ENCODE data around the gene MPZL1.

MPZL1 gene

DNA sequence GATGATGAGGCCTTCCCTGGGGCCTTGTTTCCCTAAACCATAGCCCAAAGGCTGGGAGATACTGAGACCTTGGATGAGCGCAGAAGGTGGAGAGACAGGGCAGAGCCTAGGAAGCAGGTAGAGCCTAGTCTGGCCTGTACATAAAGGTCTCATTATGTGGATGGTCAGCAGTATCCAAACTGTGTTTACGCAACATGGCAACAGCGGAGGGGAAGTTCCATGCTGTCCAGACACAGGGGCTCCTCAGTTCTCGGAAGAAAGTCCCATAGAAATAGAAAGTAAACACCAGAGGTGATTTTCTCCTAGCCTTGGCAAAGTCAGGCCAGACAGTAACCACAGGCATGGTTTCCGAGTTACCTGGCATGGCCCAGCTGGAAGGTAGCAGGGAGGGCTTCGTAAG lies 42.1 kb upstream of the MPZL1 start:
- H3K9me3 ChIP-seq (ENCODE audit: control insufficient read depth, insufficient read depth, low read length): no peaks in the 10 kb centered on the region
- H3F3A ChIP-seq (ENCODE audit: control insufficient read depth, insufficient read depth): no peaks in the 10 kb centered on the region
- H3K27ac ChIP-seq (ENCODE audit: low read depth, low read length): no peak overlapping the region
- H3K27me3 ChIP-seq (ENCODE audit: control insufficient read depth, low read length): no peaks in the 10 kb centered on the region
- TF ChIP-seq, protein P1, sequence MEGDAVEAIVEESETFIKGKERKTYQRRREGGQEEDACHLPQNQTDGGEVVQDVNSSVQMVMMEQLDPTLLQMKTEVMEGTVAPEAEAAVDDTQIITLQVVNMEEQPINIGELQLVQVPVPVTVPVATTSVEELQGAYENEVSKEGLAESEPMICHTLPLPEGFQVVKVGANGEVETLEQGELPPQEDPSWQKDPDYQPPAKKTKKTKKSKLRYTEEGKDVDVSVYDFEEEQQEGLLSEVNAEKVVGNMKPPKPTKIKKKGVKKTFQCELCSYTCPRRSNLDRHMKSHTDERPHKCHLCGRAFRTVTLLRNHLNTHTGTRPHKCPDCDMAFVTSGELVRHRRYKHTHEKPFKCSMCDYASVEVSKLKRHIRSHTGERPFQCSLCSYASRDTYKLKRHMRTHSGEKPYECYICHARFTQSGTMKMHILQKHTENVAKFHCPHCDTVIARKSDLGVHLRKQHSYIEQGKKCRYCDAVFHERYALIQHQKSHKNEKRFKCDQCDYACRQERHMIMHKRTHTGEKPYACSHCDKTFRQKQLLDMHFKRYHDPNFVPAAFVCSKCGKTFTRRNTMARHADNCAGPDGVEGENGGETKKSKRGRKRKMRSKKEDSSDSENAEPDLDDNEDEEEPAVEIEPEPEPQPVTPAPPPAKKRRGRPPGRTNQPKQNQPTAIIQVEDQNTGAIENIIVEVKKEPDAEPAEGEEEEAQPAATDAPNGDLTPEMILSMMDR (IDR thresholded peaks at IDR 0.05; ENCODE audit: low read depth, low read length, poor library complexity, severe bottlenecking): no peak
- TF ChIP-seq EZH2phosphoT487 (IDR thresholded peaks at IDR 0.05; ENCODE audit: borderline replicate concordance, low read length): no peak
- H4K20me1 ChIP-seq (ENCODE audit: control insufficient read depth, insufficient read depth, low read depth, low read length): no peaks in the 10 kb centered on the region
- peaks cover 81% of the 10 kb centered on the region for H3K36me3 ChIP-seq (ENCODE audit: control insufficient read depth, low read length)
- no peak overlapping the region for H3K4me3 ChIP-seq (ENCODE audit: low read length)
- H3K79me2 ChIP-seq (ENCODE audit: control insufficient read depth, low read length): peaks cover 60% of the 10 kb centered on the region
- peaks cover 64% of the 10 kb centered on the region for H3K4me1 ChIP-seq (ENCODE audit: control insufficient read depth, low read length)
- H3K9me2 ChIP-seq (replicated peaks; ENCODE audit: control insufficient read depth, low read length): no peaks in the 10 kb centered on the region
- peak overlapping the region; percentile 55; the same call in 1 of the 2 replicates for H3K4me2 ChIP-seq (ENCODE audit: low read length)

DNA sequence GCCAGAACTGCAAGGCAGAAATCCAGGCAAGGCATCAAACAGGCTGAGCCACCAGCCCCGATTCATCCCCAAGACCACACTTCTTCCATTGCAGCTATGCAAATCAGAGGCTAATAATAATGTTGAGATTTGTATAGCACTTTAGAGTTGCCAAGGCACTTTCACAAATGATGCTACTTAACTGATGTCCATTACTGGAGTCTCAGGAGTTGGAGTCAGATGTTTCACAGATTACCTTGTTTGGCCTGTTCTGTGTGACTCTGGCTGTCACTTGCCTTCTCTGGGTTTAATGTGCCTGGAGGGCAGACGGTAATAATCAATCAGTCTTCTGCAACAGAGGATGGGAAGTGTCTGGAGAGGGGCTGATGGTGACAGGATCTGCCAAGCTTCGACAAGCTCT lies 40.8 kb upstream of the MPZL1 start:
- TF ChIP-seq, protein P1 (IDR thresholded peaks at IDR 0.05; ENCODE audit: low read depth, low read length, poor library complexity, severe bottlenecking): no peak
- TF ChIP-seq EZH2phosphoT487 (IDR thresholded peaks at IDR 0.05; ENCODE audit: borderline replicate concordance, low read length): no peak
- H3K79me2 ChIP-seq (ENCODE audit: control insufficient read depth, low read length): peaks cover 50% of the 10 kb centered on the region
- H3K9me2 ChIP-seq (replicated peaks; ENCODE audit: control insufficient read depth, low read length): no peaks in the 10 kb centered on the region
- H3K27ac ChIP-seq (ENCODE audit: low read depth, low read length): peak overlapping the region; percentile 25
- peak overlapping the region; percentile 55 for H3K4me2 ChIP-seq (ENCODE audit: low read length)
- H3F3A ChIP-seq (ENCODE audit: control insufficient read depth, insufficient read depth): peaks cover 6% of the 10 kb centered on the region
- H4K20me1 ChIP-seq (ENCODE audit: control insufficient read depth, insufficient read depth, low read depth, low read length): no peaks in the 10 kb centered on the region
- H3K4me1 ChIP-seq (ENCODE audit: control insufficient read depth, low read length): peaks cover 56% of the 10 kb centered on the region
- H3K36me3 ChIP-seq (ENCODE audit: control insufficient read depth, low read length): peaks cover 85% of the 10 kb centered on the region
- H3K4me3 ChIP-seq (ENCODE audit: low read length): peak overlapping the region; percentile 43
- H3K9me3 ChIP-seq (ENCODE audit: control insufficient read depth, insufficient read depth, low read length): no peaks in the 10 kb centered on the region
- H3K27me3 ChIP-seq (ENCODE audit: control insufficient read depth, low read length): no peaks in the 10 kb centered on the region

DNA sequence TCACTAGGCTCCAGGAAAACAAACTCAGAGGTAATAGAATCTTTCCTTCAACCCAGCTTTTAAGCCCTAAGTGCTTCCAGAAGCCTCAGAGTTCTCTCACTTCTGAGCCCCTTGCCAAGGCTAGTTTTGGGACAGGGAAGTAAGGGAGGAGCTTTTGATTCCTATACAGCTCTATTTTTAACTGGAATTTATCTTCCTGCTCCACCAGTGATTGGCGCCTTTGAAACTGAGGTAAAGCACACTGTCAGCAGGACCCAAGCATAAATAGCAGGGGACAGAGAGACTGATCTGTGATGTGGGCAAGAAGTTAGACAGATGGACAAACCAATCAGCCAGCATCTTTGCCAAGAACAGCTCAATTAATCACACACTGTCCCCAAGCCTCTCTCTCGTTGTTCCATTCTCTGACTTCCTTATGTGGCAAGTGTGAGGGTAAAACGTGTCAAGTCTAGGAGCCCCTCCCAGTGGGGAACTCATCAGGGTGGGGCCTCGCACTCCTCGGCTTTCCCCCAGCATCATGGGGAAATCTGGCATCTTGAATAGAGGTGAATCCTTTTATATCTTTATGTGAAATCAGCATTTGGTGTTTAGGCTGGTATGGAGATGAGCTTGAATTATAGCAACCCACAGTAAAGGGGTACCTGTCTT lies 40.2 kb upstream of the MPZL1 start:
- H3K79me2 ChIP-seq (ENCODE audit: control insufficient read depth, low read length): peaks cover 45% of the 10 kb centered on the region

More for the DNA sequence above, 40.2 kb upstream of the MPZL1 start:
- Histone ChIP-seq H3K36me3 (ENCODE audit: control insufficient read depth, low read length) (peaks cover 84% of the 10 kb centered on the region), H3K9me2 (replicated peaks; ENCODE audit: control insufficient read depth, low read length) (no peaks in the 10 kb centered on the region), H3K27me3 (ENCODE audit: control insufficient read depth, low read length) (no peaks in the 10 kb centered on the region), H3K9me3 (ENCODE audit: control insufficient read depth, insufficient read depth, low read length) (no peaks in the 10 kb centered on the region), H3K4me3 (ENCODE audit: low read length) (no peak overlapping the region), H4K20me1 (ENCODE audit: control insufficient read depth, insufficient read depth, low read depth, low read length) (no peaks in the 10 kb centered on the region), H3K4me1 (ENCODE audit: control insufficient read depth, low read length) (peaks cover 50% of the 10 kb centered on the region), H3K27ac (ENCODE audit: low read depth, low read length) (peak overlapping the region; percentile 25; the same call in 1 of the 2 replicates), H3K4me2 (ENCODE audit: low read length) (peak overlapping the region; percentile 55), H3F3A (ENCODE audit: control insufficient read depth, insufficient read depth) (peaks cover 6% of the 10 kb centered on the region)
- no peak for TF ChIP-seq EZH2phosphoT487 (IDR thresholded peaks at IDR 0.05; ENCODE audit: borderline replicate concordance, low read length)
- TF ChIP-seq, protein P1 (IDR thresholded peaks at IDR 0.05; ENCODE audit: low read depth, low read length, poor library complexity, severe bottlenecking): no peak

Measured in DOHH2 (cell line).